ENCODE results near the gene UGT1A9.

DNA sequence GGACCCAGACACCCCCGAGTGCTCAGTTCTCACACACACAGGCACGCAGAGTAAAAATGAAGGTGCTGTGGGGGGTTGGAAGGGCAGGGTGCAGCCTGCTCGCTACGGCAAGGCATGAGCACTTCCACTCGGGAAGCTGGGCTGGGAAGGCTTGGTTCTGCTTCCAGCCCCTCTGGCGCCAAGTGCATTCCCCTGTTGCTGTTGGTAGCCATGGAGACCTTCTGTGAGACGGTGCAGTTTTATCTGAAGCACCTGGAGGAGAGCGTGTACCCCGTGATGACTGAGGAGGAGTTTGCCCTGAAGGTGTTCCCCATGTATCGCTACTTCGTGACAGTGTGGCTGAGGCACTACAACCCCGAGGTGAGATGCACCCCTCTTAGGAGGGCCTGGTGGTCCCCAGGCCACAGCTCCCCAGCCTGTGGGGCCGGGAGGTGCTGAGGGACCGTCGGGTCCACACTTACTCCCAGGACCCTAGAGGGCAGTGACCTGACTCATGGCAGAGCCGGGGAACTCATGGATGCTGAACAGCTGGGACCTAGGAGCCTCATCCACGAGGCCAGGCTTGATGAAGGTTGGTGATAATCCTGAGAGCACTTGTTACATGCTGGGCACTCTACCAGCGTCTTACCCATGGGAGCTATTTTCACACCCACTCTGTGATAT, 121.9 kb downstream of the UGT1A9 start:
- no peak for TF ChIP-seq CTCF (IDR thresholded peaks at IDR 0.05)
- no peak for TF ChIP-seq POLR2A (IDR thresholded peaks at IDR 0.05)
- TF ChIP-seq EP300 (IDR thresholded peaks at IDR 0.05) = no peak
- TF ChIP-seq POLR2AphosphoS5 (IDR thresholded peaks at IDR 0.05) = no peak
